Body of pancreas (tissue), 4 donors: Measurements from ENCODE around the gene MPP4.

Experiments used
- POLR2A ChIP-seq, 3 donors: fragments of 450-650 bp; IDR thresholded peaks; one replicate each; pipeline ENCODE4 v1.6.1; 2016; ENCODE audit warnings: antibody characterized with exemption in 3 of 3, mild to moderate bottlenecking in 2 of 3
- TF ChIP-seq, protein P1 (sequence below), 7 experiments: fragments of 450-650 bp in 4 of 7; fragments of 200-600 bp in 3 of 7; sonication (generic) in 3 of 7; IDR thresholded peaks; one replicate each; pipeline ENCODE4 v1.5.1; 2016 to 2019; ENCODE audit warnings: antibody characterized with exemption in 7 of 7

DNA sequence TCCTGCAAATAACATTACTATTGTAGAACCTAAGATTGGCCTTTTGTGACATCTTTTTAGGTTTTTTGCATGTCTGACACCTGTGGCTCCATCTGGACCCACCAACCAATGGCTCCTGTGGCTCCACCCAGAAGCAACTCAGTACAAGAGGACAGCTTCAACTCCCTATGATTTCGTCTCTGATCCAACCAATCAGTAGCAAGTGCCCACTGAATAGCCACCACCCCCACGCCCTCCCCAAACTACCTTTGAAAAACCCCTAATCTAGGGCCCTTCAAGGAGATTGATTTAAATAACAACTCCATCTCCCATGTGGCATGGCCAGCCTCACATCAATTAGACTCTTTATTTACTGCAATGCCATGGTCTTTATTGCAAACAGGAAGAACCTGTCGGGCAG, 23.6 kb downstream of the MPP4 start:
- TF ChIP-seq, protein P1, sequence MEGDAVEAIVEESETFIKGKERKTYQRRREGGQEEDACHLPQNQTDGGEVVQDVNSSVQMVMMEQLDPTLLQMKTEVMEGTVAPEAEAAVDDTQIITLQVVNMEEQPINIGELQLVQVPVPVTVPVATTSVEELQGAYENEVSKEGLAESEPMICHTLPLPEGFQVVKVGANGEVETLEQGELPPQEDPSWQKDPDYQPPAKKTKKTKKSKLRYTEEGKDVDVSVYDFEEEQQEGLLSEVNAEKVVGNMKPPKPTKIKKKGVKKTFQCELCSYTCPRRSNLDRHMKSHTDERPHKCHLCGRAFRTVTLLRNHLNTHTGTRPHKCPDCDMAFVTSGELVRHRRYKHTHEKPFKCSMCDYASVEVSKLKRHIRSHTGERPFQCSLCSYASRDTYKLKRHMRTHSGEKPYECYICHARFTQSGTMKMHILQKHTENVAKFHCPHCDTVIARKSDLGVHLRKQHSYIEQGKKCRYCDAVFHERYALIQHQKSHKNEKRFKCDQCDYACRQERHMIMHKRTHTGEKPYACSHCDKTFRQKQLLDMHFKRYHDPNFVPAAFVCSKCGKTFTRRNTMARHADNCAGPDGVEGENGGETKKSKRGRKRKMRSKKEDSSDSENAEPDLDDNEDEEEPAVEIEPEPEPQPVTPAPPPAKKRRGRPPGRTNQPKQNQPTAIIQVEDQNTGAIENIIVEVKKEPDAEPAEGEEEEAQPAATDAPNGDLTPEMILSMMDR (IDR thresholded peaks at IDR 0.05): no peak
- no peak for TF ChIP-seq POLR2A (IDR thresholded peaks at IDR 0.05)
